ENCODE results near the gene ROPN1.
"Not testable (repeated sequence)": the region's sequence is repeated elsewhere in the genome, so short reads cannot be mapped to it uniquely, and the experiment has no call there.

The ROPN1 gene

GRCh38 chr3:124026516-124026915 lies 34.6 kb upstream of the ROPN1 start:
- Histone ChIP-seq H4K20me1 (ENCODE audit: control insufficient read depth, insufficient read depth, low read depth, low read length) (no peaks in the 10 kb centered on the region), H3K4me2 (ENCODE audit: low read length) (no peak overlapping the region), H3K9me3 (ENCODE audit: control insufficient read depth, insufficient read depth, low read length) (no peaks in the 10 kb centered on the region), H3K79me2 (ENCODE audit: control insufficient read depth, low read length) (no peaks in the 10 kb centered on the region), H3K4me1 (ENCODE audit: control insufficient read depth, low read length) (no peaks in the 10 kb centered on the region), H3F3A (ENCODE audit: control insufficient read depth, insufficient read depth) (no peaks in the 10 kb centered on the region), H3K4me3 (ENCODE audit: low read length) (no peak overlapping the region), H3K27ac (ENCODE audit: low read depth, low read length) (no peak overlapping the region), H3K27me3 (ENCODE audit: control insufficient read depth, low read length) (no peaks in the 10 kb centered on the region), H3K36me3 (ENCODE audit: control insufficient read depth, low read length) (no peaks in the 10 kb centered on the region), H3K9me2 (replicated peaks; ENCODE audit: control insufficient read depth, low read length) (no peaks in the 10 kb centered on the region)
- no peak for TF ChIP-seq EZH2phosphoT487 (IDR thresholded peaks at IDR 0.05; ENCODE audit: borderline replicate concordance, low read length)
- TF ChIP-seq CTCF (IDR thresholded peaks at IDR 0.05; ENCODE audit: low read depth, low read length, poor library complexity, severe bottlenecking): no peak

- H3K9me2 ChIP-seq (replicated peaks; ENCODE audit: control insufficient read depth, low read length); H4K20me1 ChIP-seq (ENCODE audit: control insufficient read depth, insufficient read depth, low read depth, low read length); H3K4me1 ChIP-seq (ENCODE audit: control insufficient read depth, low read length); H3K27ac ChIP-seq (ENCODE audit: low read depth, low read length); H3K4me3 ChIP-seq (ENCODE audit: low read length); H3K4me2 ChIP-seq (ENCODE audit: low read length); H3F3A ChIP-seq (ENCODE audit: control insufficient read depth, insufficient read depth); H3K9me3 ChIP-seq (ENCODE audit: control insufficient read depth, insufficient read depth, low read length); H3K79me2 ChIP-seq (ENCODE audit: control insufficient read depth, low read length); H3K36me3 ChIP-seq (ENCODE audit: control insufficient read depth, low read length); H3K27me3 ChIP-seq (ENCODE audit: control insufficient read depth, low read length): not testable (repeated sequence)
These were observed 31.6 kb upstream of the ROPN1 start for GRCh38 chr3:124023531-124023930.

GRCh38 chr3:124019291-124019690 lies 27.4 kb upstream of the ROPN1 start:
- Histone ChIP-seq H3K27ac (ENCODE audit: low read depth, low read length) (no peak overlapping the region), H3K36me3 (ENCODE audit: control insufficient read depth, low read length) (no peaks in the 10 kb centered on the region), H3F3A (ENCODE audit: control insufficient read depth, insufficient read depth) (no peaks in the 10 kb centered on the region), H3K4me2 (ENCODE audit: low read length) (no peak overlapping the region), H3K4me1 (ENCODE audit: control insufficient read depth, low read length) (no peaks in the 10 kb centered on the region), H3K9me3 (ENCODE audit: control insufficient read depth, insufficient read depth, low read length) (no peaks in the 10 kb centered on the region), H3K9me2 (replicated peaks; ENCODE audit: control insufficient read depth, low read length) (no peaks in the 10 kb centered on the region), H3K79me2 (ENCODE audit: control insufficient read depth, low read length) (no peaks in the 10 kb centered on the region), H3K27me3 (ENCODE audit: control insufficient read depth, low read length) (peaks cover 3% of the 10 kb centered on the region; the same call in 1 of the 2 replicates), H4K20me1 (ENCODE audit: control insufficient read depth, insufficient read depth, low read depth, low read length) (no peaks in the 10 kb centered on the region), H3K4me3 (ENCODE audit: low read length) (no peak overlapping the region)
- TF ChIP-seq CTCF (IDR thresholded peaks at IDR 0.05; ENCODE audit: low read depth, low read length, poor library complexity, severe bottlenecking): no peak
- no peak for TF ChIP-seq EZH2phosphoT487 (IDR thresholded peaks at IDR 0.05; ENCODE audit: borderline replicate concordance, low read length)

GRCh38 chr3:124017502-124017901 lies 25.6 kb upstream of the ROPN1 start:
- not testable (repeated sequence) for H3F3A ChIP-seq (ENCODE audit: control insufficient read depth, insufficient read depth); H3K79me2 ChIP-seq (ENCODE audit: control insufficient read depth, low read length); H3K36me3 ChIP-seq (ENCODE audit: control insufficient read depth, low read length); H3K27me3 ChIP-seq (ENCODE audit: control insufficient read depth, low read length); H3K4me1 ChIP-seq (ENCODE audit: control insufficient read depth, low read length); H3K4me2 ChIP-seq (ENCODE audit: low read length); H3K9me2 ChIP-seq (replicated peaks; ENCODE audit: control insufficient read depth, low read length); H3K27ac ChIP-seq (ENCODE audit: low read depth, low read length); H4K20me1 ChIP-seq (ENCODE audit: control insufficient read depth, insufficient read depth, low read depth, low read length); H3K4me3 ChIP-seq (ENCODE audit: low read length); H3K9me3 ChIP-seq (ENCODE audit: control insufficient read depth, insufficient read depth, low read length)

GRCh38 chr3:124016483-124016882 lies 24.6 kb upstream of the ROPN1 start:
- H3K79me2 ChIP-seq (ENCODE audit: control insufficient read depth, low read length); H3K9me2 ChIP-seq (replicated peaks; ENCODE audit: control insufficient read depth, low read length); H3K4me1 ChIP-seq (ENCODE audit: control insufficient read depth, low read length); H3K36me3 ChIP-seq (ENCODE audit: control insufficient read depth, low read length); H4K20me1 ChIP-seq (ENCODE audit: control insufficient read depth, insufficient read depth, low read depth, low read length); H3K27me3 ChIP-seq (ENCODE audit: control insufficient read depth, low read length); H3K27ac ChIP-seq (ENCODE audit: low read depth, low read length); H3K4me3 ChIP-seq (ENCODE audit: low read length); H3K9me3 ChIP-seq (ENCODE audit: control insufficient read depth, insufficient read depth, low read length); H3F3A ChIP-seq (ENCODE audit: control insufficient read depth, insufficient read depth); H3K4me2 ChIP-seq (ENCODE audit: low read length): not testable (repeated sequence)
